Type B pancreatic cell (in vitro differentiated cells): Measurements from ENCODE around the gene ZBTB42. TPM values are rescaled to one million over a fixed set of nuclear protein-coding genes. Genes with fewer than 3 reads are reported as not detected.

Source experiments
- DNase-seq: peaks from one replicate; pipeline ENCODE4 v3.0.0; 2021; ENCODE audit warnings: mixed read lengths; ENCODE audit not compliant: unreplicated experiment; ENCODE audit errors: extremely low spot score
- H3K27ac Mint-ChIP-seq: 2 replicates; pipeline ENCODE4 v1.8.0; 2021; ENCODE audit warnings: mild to moderate bottlenecking, mixed read lengths
- H3K27me3 Mint-ChIP-seq: 2 replicates; pipeline ENCODE4 v1.8.0; 2021; ENCODE audit warnings: mixed read lengths
- H3K36me3 Mint-ChIP-seq: 2 replicates; pipeline ENCODE4 v1.8.0; 2021; ENCODE audit warnings: mixed read lengths
- H3K4me1 Mint-ChIP-seq: one replicate; pipeline ENCODE4 v1.8.0; 2021; ENCODE audit warnings: mixed read lengths; ENCODE audit not compliant: unreplicated experiment
- H3K4me3 Mint-ChIP-seq: 2 replicates; pipeline ENCODE4 v1.8.0; 2021; ENCODE audit warnings: mild to moderate bottlenecking, mixed read lengths
- H3K9me3 Mint-ChIP-seq: 2 replicates; pipeline ENCODE4 v1.8.0; 2021; ENCODE audit warnings: mixed read lengths
- total RNA-seq: library from RNA; stranded (reverse); gene quantifications from 2 replicates; pipeline ENCODE4 v1.2.1, GENCODE V29; 2021; ENCODE audit warnings: low replicate concordance
- TF ChIP-seq, protein P1 (sequence below): fragments of 200-600 bp; sonication (generic); conservative IDR thresholded peaks from 2 replicates; pipeline ENCODE4 v1.5.0; 2021; ENCODE audit warnings: antibody characterized with exemption, mild to moderate bottlenecking

ZBTB42 gene
- total RNA-seq, 1 donor from 2014 or later: 6.6 TPM

- Mint-ChIP-seq H3K36me3 (peaks cover 25% of the 10 kb centered on the region), H3K9me3 (no peaks in the 10 kb centered on the region), H3K4me1 (peaks cover 12% of the 10 kb centered on the region), H3K27ac (no peak overlapping the region), H3K4me3 (no peak overlapping the region), H3K27me3 (no peaks in the 10 kb centered on the region)
- DNase-seq: no peak
- TF ChIP-seq, protein P1, sequence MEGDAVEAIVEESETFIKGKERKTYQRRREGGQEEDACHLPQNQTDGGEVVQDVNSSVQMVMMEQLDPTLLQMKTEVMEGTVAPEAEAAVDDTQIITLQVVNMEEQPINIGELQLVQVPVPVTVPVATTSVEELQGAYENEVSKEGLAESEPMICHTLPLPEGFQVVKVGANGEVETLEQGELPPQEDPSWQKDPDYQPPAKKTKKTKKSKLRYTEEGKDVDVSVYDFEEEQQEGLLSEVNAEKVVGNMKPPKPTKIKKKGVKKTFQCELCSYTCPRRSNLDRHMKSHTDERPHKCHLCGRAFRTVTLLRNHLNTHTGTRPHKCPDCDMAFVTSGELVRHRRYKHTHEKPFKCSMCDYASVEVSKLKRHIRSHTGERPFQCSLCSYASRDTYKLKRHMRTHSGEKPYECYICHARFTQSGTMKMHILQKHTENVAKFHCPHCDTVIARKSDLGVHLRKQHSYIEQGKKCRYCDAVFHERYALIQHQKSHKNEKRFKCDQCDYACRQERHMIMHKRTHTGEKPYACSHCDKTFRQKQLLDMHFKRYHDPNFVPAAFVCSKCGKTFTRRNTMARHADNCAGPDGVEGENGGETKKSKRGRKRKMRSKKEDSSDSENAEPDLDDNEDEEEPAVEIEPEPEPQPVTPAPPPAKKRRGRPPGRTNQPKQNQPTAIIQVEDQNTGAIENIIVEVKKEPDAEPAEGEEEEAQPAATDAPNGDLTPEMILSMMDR: no peak
Observed at GRCh38 chr14:104757681-104758392, 43.1 kb upstream of the ZBTB42 start.

- no peaks in the 10 kb centered on the region for H3K27me3 Mint-ChIP-seq
- H3K36me3 Mint-ChIP-seq: peaks cover 25% of the 10 kb centered on the region
- no peaks in the 10 kb centered on the region for H3K9me3 Mint-ChIP-seq
- no peak overlapping the region for H3K27ac Mint-ChIP-seq
- no peak for DNase-seq
- no peak overlapping the region for H3K4me3 Mint-ChIP-seq
- peaks cover 5% of the 10 kb centered on the region for H3K4me1 Mint-ChIP-seq
- TF ChIP-seq, protein P1: no peak
Observed at GRCh38 chr14:104758981-104759969, 41.6 kb upstream of the ZBTB42 start.

- H3K27me3 Mint-ChIP-seq: no peaks in the 10 kb centered on the region
- H3K36me3 Mint-ChIP-seq: peaks cover 29% of the 10 kb centered on the region
- peaks cover 27% of the 10 kb centered on the region for H3K4me1 Mint-ChIP-seq
- no peak for DNase-seq
- H3K9me3 Mint-ChIP-seq: no peaks in the 10 kb centered on the region
- TF ChIP-seq, protein P1: no peak
- H3K27ac Mint-ChIP-seq: no peak overlapping the region
- H3K4me3 Mint-ChIP-seq: no peak overlapping the region
Observed at GRCh38 chr14:104765517-104765916, 35.4 kb upstream of the ZBTB42 start.

DNA sequence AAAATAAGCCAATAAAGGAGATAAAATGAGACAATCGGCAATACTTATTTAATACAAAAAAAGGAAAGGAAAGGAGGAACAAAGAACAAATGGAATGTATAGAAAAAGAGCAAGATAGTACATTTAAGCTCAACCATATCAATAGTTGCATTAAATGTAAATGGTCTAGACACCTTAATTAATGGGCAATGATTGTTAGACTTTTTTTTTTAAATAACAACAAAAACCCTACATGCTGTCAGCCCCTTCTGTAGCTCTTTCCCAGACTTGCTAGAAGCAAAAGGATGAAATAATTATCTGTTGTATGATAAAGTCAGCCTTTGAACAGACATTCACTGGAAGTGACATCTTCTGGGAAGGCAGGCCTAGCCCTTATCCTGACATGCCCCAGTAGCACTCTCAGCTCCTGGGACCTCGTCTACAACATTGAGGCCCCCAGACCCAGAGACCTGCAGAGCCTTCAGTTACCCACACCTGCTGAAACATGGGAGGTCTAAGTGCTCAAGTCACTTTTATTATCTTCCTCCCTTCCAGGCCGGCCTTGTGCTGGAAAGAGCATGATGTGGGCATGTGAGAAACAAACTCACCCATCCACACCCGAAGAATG lies 34.5 kb upstream of the ZBTB42 start:
- no peaks in the 10 kb centered on the region for H3K9me3 Mint-ChIP-seq
- peak overlapping the region; percentile 51 for H3K27ac Mint-ChIP-seq
- H3K36me3 Mint-ChIP-seq: peaks cover 29% of the 10 kb centered on the region
- H3K4me3 Mint-ChIP-seq: peak overlapping the region; percentile 16
- TF ChIP-seq, protein P1: no peak
- no peaks in the 10 kb centered on the region for H3K27me3 Mint-ChIP-seq
- no peak for DNase-seq
- H3K4me1 Mint-ChIP-seq: peaks cover 31% of the 10 kb centered on the region

DNA sequence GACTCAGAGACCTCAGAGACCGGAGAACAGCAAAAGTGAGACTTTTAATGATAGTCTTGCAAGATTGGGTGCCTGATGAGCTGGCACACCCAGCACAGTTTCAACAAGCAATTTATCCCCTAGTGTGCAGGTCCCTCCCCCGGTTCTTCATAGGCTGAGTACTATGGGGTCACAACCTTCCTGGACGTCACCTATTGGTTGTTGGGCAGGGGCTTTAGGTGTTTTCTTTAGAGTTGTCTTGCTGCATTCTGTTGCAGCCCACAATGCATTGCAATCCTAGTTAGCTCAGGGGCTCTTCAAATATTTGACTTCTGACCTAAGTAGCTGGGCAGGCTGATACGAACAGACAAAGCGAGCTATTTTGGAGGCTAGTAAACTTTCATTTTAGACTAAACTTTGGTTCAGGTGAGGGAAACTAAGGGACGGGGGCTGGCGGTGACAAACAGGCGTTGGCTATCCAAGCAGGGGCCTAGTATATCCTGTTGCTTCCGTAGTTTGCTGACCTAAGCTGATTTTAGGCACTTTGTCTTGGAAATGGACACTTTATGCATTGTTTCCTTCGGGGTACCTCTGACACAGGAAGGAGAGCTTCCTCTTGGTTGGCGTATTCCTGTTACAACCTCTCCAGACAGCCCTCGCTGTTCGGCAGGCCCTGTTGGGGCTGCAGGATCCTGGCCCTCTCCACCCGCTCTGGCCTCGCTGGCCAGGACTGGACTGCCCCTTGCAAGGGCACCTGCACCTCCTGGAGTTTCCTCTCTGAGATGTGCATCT lies 33.9 kb upstream of the ZBTB42 start:
- Mint-ChIP-seq H3K27ac (peak overlapping the region; percentile 51), H3K4me1 (peaks cover 31% of the 10 kb centered on the region), H3K9me3 (no peaks in the 10 kb centered on the region), H3K36me3 (peaks cover 25% of the 10 kb centered on the region), H3K27me3 (no peaks in the 10 kb centered on the region), H3K4me3 (peak overlapping the region; percentile 16)
- DNase-seq: no peak
- TF ChIP-seq, protein P1: no peak
